Transverse colon (tissue), 4 donors: ENCODE results near the gene OR2T12. TPM values are rescaled to one million over a fixed set of nuclear protein-coding genes. Genes with fewer than 3 reads are reported as not detected.

Experiments
- DNase-seq: peaks from one replicate; pipeline ENCODE4 v3.0.0-alpha.2; 2019
- H3K27ac ChIP-seq, 4 donors: fragments of 200-600 bp; sonication (generic); 2 replicates each; pipeline ENCODE4 v1.5.1; 2016 to 2018; ENCODE audit warnings: inconsistent platforms in 4 of 4
- H3K27me3 ChIP-seq: fragments of 200-600 bp; sonication (generic); 2 replicates; pipeline ENCODE4 v1.5.1; 2017; ENCODE audit warnings: inconsistent platforms
- H3K36me3 ChIP-seq, 4 donors: fragments of 200-600 bp; sonication (generic); 2 replicates each; pipeline ENCODE4 v1.5.1; 2017 to 2019; ENCODE audit warnings: inconsistent platforms in 4 of 4
- H3K4me1 ChIP-seq, 4 donors: fragments of 200-600 bp; sonication (generic); 2 replicates each; pipeline ENCODE4 v1.5.1; 2017 to 2020; ENCODE audit warnings: inconsistent platforms in 4 of 4
- H3K4me3 ChIP-seq, 4 donors: fragments of 200-600 bp; sonication (generic); 1 replicate in 1 of 4; 2 replicates in 3 of 4; pipeline versions ENCODE4 v1.5.1 to v1.6.1; 2017 to 2019; ENCODE audit warnings: inconsistent platforms in 4 of 4
- H3K9me3 ChIP-seq, 2 donors: fragments of 200-600 bp; sonication (generic); 2 replicates each; pipeline ENCODE4 v1.5.1; 2017 to 2019; ENCODE audit warnings: inconsistent platforms in 2 of 2
- EP300 ChIP-seq: sonication (generic); formaldehyde crosslinking; IDR thresholded peaks from one replicate; pipeline ENCODE4 v1.6.1; 2017; ENCODE audit warnings: antibody characterized with exemption, low read depth
- POLR2A ChIP-seq: fragments of 450-650 bp; IDR thresholded peaks from one replicate; pipeline ENCODE4 v1.6.1; 2016; ENCODE audit warnings: antibody characterized with exemption, mild to moderate bottlenecking, moderate library complexity
- POLR2AphosphoS5 ChIP-seq, 3 donors: sonication (generic); formaldehyde crosslinking; IDR thresholded peaks; one replicate each; pipeline ENCODE4 v1.6.1; 2016; ENCODE audit warnings: antibody characterized with exemption in 3 of 3
- WGBS, 2 donors: methylation state at CpG; one replicate each; pipeline ENCODE4 v1.1.5; 2018; ENCODE audit warnings: low coverage in 1 of 2; 5-methylcytosine and 5-hydroxymethylcytosine counted together
- in situ Hi-C, 4 donors: fragments of 200-750 bp; cut with MboI; loops; one replicate each; pipeline versions ENCODE4 v1.15.0 to v1.15.1; 2017; ENCODE audit warnings: low sequenced_read_pairs in 3 of 4, low pct_ligation_motif_present in 1 of 4, low pct_unique_long_range_greater_than_20kb in 1 of 4
- intact Hi-C: fragments of 100-400 bp; cut with DNase I; formaldehyde crosslinking; loops from one replicate; pipeline ENCODE4 v1.15.1; 2023; ENCODE audit warnings: low total_unique reads
- total RNA-seq, 4 donors: library from RNA; depleted of rRNA; stranded (reverse); fragments of >200 nt; gene quantifications; one replicate each; pipeline ENCODE4 v1.1.0, GENCODE V29; 2016
- TF ChIP-seq, protein P1 (sequence below), 5 experiments: fragments of 200-600 bp in 3 of 5; fragments of 450-650 bp in 2 of 5; sonication (generic) in 3 of 5; IDR thresholded peaks; 1 replicate in 2 of 5; 2 replicates in 3 of 5; pipeline ENCODE4 v1.5.1; 2016 to 2017; ENCODE audit warnings: antibody characterized with exemption in 5 of 5, inconsistent platforms in 3 of 5, mild to moderate bottlenecking in 2 of 5, moderate library complexity in 1 of 5

OR2T12 gene
- not detected for total RNA-seq

DNA sequence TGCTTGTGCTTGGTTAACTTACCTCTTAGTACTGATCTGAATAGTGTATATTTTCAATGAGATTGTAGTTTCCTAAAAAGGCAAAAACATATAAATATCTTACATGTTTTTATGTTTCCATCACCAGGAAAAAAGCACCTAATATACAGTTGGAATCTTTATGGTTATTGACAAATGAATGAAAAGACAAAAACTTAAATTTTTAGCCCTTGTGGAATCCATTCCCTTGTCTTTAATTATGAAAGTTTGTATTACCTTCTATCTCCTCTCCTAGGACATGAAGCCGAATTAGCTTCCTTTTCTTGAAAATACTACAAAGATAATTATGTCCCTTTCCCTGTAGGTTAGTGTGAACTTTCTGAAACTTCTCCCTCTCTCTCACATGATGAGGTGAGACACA, at the start of gene OR2T12:
OR2T12 (minus strand) TSS at position 101 of the 400 bp plus-strand sequence. CDS start 7,846 bp downstream, outside the sequence.
- Histone ChIP-seq H3K4me1 (no peaks in the 10 kb centered on the region), H3K27ac (no peak within 1 kb of the TSS), H3K36me3 (no peaks in the 10 kb centered on the region), H3K4me3 (no peak within 1 kb of the TSS), H3K9me3 (no peaks in the 10 kb centered on the region), H3K27me3 (no peaks in the 10 kb centered on the region)
- in situ Hi-C loops: no loop called here
- intact Hi-C loops: no loop called here
- TF ChIP-seq, protein P1, sequence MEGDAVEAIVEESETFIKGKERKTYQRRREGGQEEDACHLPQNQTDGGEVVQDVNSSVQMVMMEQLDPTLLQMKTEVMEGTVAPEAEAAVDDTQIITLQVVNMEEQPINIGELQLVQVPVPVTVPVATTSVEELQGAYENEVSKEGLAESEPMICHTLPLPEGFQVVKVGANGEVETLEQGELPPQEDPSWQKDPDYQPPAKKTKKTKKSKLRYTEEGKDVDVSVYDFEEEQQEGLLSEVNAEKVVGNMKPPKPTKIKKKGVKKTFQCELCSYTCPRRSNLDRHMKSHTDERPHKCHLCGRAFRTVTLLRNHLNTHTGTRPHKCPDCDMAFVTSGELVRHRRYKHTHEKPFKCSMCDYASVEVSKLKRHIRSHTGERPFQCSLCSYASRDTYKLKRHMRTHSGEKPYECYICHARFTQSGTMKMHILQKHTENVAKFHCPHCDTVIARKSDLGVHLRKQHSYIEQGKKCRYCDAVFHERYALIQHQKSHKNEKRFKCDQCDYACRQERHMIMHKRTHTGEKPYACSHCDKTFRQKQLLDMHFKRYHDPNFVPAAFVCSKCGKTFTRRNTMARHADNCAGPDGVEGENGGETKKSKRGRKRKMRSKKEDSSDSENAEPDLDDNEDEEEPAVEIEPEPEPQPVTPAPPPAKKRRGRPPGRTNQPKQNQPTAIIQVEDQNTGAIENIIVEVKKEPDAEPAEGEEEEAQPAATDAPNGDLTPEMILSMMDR (IDR thresholded peaks at IDR 0.05): no peak
- TF ChIP-seq EP300 (no peak), POLR2A (no peak), POLR2AphosphoS5 (IDR thresholded peaks at IDR 0.05) (no peak)
- no peak for DNase-seq
- 85 to 91% methylated on average over 1 of the region's 1 CpG for WGBS, 2 donors

GRCh38 chr1:248348475-248348874, 45.3 kb upstream of the OR2T12 start, which contains the start of gene OR14C36:
TSS of gene OR14C36 (plus strand) at chr1:248348775. CDS start at chr1:248348775, 0 bp downstream.
- intact Hi-C loops (no loop called here), in situ Hi-C loops (no loop called here)
- Histone ChIP-seq H3K4me3 (no peak within 1 kb of the TSS), H3K36me3 (no peaks in the 10 kb centered on the region), H3K27ac (no peak within 1 kb of the TSS), H3K4me1 (no peaks in the 10 kb centered on the region), H3K27me3 (no peaks in the 10 kb centered on the region), H3K9me3 (no peaks in the 10 kb centered on the region)
- 62 to 80% methylated on average over 4 of the region's 4 CpGs for WGBS, 2 donors
- no peak for TF ChIP-seq POLR2A
- no peak for TF ChIP-seq POLR2AphosphoS5 (IDR thresholded peaks at IDR 0.05)
- TF ChIP-seq, protein P1 (IDR thresholded peaks at IDR 0.05): no peak
- no peak for TF ChIP-seq EP300
- DNase-seq: no peak

GRCh38 chr1:248343451-248343850, 40.2 kb upstream of the OR2T12 start:
- H3K27ac ChIP-seq: no peak overlapping the region
- no peak for DNase-seq
- no peaks in the 10 kb centered on the region for H3K9me3 ChIP-seq
- no peaks in the 10 kb centered on the region for H3K4me1 ChIP-seq
- in situ Hi-C loops: no loop called here
- intact Hi-C loops: no loop called here
- no peaks in the 10 kb centered on the region for H3K36me3 ChIP-seq
- H3K4me3 ChIP-seq: no peak overlapping the region
- no peak for TF ChIP-seq POLR2A
- no peak for TF ChIP-seq POLR2AphosphoS5 (IDR thresholded peaks at IDR 0.05)
- TF ChIP-seq, protein P1 (IDR thresholded peaks at IDR 0.05): no peak
- no peaks in the 10 kb centered on the region for H3K27me3 ChIP-seq
- WGBS, 2 donors: 51 to 60% methylated on average over 3 of the region's 3 CpGs

GRCh38 chr1:248324468-248324867, 21.2 kb upstream of the OR2T12 start, which contains the start of gene OR2M7:
TSS of gene OR2M7 (minus strand) at chr1:248324568. CDS start at chr1:248324568, 0 bp downstream.
- H3K4me1 ChIP-seq: no peaks in the 10 kb centered on the region
- no peaks in the 10 kb centered on the region for H3K36me3 ChIP-seq
- H3K27ac ChIP-seq: no peak within 1 kb of the TSS
- TF ChIP-seq EP300: no peak
- TF ChIP-seq, protein P1 (IDR thresholded peaks at IDR 0.05): no peak
- no peak for TF ChIP-seq POLR2A
- no peak for TF ChIP-seq POLR2AphosphoS5 (IDR thresholded peaks at IDR 0.05)
- no peaks in the 10 kb centered on the region for H3K9me3 ChIP-seq
- DNase-seq: no peak
- WGBS, 2 donors: 89 to 96% methylated on average over 1 of the region's 1 CpG
- H3K27me3 ChIP-seq: no peaks in the 10 kb centered on the region
- H3K4me3 ChIP-seq: no peak within 1 kb of the TSS
- intact Hi-C loops (no loop called here), in situ Hi-C loops (no loop called here)
